A549 (cell line): ENCODE measurements around the gene DEPDC5.

ENCODE experiments used
- BHLHE40 ChIP-seq: IDR thresholded peaks from 2 replicates; pipeline ENCODE4 v1.6.1; 2012; ENCODE audit warnings: low read depth, low read length, inconsistent platforms
- EP300 ChIP-seq, 2 experiments: fragments of >200 bp; sonication (Bioruptor Twin); formaldehyde crosslinking; IDR thresholded peaks; 2 replicates in 1 of 2; 3 replicates in 1 of 2; pipeline ENCODE4 v1.6.1; 2016 to 2017
- HDAC2 ChIP-seq: fragments of 200-600 bp; sonication (generic); IDR thresholded peaks from 2 replicates; pipeline ENCODE4 v1.6.1; 2016
- MAFK ChIP-seq: fragments of 450-650 bp; IDR thresholded peaks from 2 replicates; pipeline ENCODE4 v1.6.1; 2014; ENCODE audit not compliant: partially characterized antibody
- RAD21 ChIP-seq, 2 experiments: fragments of >200 bp in 1 of 2; sonication (Bioruptor Twin) in 1 of 2; formaldehyde crosslinking in 1 of 2; IDR thresholded peaks in 1 of 2; conservative IDR thresholded peaks in 1 of 2; 2 replicates in 1 of 2; 3 replicates in 1 of 2; pipeline ENCODE4 v1.6.1; 2012 to 2018; ENCODE audit warnings: inconsistent platforms in 1 of 2
- RFX5 ChIP-seq: fragments of 450-650 bp; IDR thresholded peaks from 2 replicates; pipeline ENCODE4 v1.7.1; 2014; ENCODE audit warnings: antibody characterized with exemption, mild to moderate bottlenecking, moderate library complexity
- RNF2 ChIP-seq: fragments of 200-600 bp; sonication (generic); IDR thresholded peaks from 2 replicates; pipeline ENCODE4 v1.6.1; 2016; ENCODE audit warnings: low read depth, mild to moderate bottlenecking, antibody characterized with exemption, moderate library complexity, borderline replicate concordance
- SMC3 ChIP-seq: fragments of >200 bp; sonication (Bioruptor Twin); formaldehyde crosslinking; IDR thresholded peaks from 3 replicates; pipeline ENCODE4 v1.6.1; 2018; ENCODE audit warnings: inconsistent platforms
- TF ChIP-seq, protein P1 (sequence below): fragments of >200 bp; sonication (Bioruptor Twin); formaldehyde crosslinking; IDR thresholded peaks from 3 replicates; pipeline ENCODE4 v1.5.1; 2016
- TF ChIP-seq, protein P2 (sequence below): fragments of 200-600 bp; sonication (generic); IDR thresholded peaks from 2 replicates; pipeline ENCODE4 v1.6.1; 2016; ENCODE audit warnings: antibody characterized with exemption, mild to moderate bottlenecking, moderate library complexity
- TF ChIP-seq, protein P3 (sequence below): fragments of 450-650 bp; IDR thresholded peaks from 2 replicates; pipeline ENCODE4 v1.6.1; 2014; ENCODE audit warnings: antibody characterized with exemption

DNA sequence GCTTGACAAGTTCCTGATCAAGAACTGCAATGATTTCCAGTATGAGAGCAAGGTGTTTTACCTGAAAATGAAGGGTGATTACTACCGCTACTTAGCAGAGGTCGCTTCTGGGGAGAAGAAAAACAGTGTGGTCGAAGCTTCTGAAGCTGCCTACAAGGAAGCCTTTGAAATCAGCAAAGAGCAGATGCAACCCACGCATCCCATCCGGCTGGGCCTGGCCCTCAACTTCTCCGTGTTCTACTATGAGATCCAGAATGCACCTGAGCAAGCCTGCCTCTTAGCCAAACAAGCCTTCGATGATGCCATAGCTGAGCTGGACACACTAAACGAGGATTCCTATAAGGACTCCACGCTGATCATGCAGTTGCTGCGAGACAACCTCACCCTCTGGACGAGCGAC, 202.5 kb downstream of the DEPDC5 start:
- TF ChIP-seq, protein P1, sequence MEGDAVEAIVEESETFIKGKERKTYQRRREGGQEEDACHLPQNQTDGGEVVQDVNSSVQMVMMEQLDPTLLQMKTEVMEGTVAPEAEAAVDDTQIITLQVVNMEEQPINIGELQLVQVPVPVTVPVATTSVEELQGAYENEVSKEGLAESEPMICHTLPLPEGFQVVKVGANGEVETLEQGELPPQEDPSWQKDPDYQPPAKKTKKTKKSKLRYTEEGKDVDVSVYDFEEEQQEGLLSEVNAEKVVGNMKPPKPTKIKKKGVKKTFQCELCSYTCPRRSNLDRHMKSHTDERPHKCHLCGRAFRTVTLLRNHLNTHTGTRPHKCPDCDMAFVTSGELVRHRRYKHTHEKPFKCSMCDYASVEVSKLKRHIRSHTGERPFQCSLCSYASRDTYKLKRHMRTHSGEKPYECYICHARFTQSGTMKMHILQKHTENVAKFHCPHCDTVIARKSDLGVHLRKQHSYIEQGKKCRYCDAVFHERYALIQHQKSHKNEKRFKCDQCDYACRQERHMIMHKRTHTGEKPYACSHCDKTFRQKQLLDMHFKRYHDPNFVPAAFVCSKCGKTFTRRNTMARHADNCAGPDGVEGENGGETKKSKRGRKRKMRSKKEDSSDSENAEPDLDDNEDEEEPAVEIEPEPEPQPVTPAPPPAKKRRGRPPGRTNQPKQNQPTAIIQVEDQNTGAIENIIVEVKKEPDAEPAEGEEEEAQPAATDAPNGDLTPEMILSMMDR = no peak
- TF ChIP-seq MAFK (no peak), SMC3 (no peak), EP300 (IDR thresholded peaks at IDR 0.05) (no peak), RAD21 (conservative IDR thresholded peaks at IDR 0.05 in 1 of 2, IDR thresholded peaks at IDR 0.05 in 1 of 2) (no peak), RNF2 (no peak), BHLHE40 (no peak), HDAC2 (no peak), RFX5 (no peak)
- TF ChIP-seq, protein P2, sequence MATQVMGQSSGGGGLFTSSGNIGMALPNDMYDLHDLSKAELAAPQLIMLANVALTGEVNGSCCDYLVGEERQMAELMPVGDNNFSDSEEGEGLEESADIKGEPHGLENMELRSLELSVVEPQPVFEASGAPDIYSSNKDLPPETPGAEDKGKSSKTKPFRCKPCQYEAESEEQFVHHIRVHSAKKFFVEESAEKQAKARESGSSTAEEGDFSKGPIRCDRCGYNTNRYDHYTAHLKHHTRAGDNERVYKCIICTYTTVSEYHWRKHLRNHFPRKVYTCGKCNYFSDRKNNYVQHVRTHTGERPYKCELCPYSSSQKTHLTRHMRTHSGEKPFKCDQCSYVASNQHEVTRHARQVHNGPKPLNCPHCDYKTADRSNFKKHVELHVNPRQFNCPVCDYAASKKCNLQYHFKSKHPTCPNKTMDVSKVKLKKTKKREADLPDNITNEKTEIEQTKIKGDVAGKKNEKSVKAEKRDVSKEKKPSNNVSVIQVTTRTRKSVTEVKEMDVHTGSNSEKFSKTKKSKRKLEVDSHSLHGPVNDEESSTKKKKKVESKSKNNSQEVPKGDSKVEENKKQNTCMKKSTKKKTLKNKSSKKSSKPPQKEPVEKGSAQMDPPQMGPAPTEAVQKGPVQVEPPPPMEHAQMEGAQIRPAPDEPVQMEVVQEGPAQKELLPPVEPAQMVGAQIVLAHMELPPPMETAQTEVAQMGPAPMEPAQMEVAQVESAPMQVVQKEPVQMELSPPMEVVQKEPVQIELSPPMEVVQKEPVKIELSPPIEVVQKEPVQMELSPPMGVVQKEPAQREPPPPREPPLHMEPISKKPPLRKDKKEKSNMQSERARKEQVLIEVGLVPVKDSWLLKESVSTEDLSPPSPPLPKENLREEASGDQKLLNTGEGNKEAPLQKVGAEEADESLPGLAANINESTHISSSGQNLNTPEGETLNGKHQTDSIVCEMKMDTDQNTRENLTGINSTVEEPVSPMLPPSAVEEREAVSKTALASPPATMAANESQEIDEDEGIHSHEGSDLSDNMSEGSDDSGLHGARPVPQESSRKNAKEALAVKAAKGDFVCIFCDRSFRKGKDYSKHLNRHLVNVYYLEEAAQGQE = no peak
- TF ChIP-seq, protein P3, sequence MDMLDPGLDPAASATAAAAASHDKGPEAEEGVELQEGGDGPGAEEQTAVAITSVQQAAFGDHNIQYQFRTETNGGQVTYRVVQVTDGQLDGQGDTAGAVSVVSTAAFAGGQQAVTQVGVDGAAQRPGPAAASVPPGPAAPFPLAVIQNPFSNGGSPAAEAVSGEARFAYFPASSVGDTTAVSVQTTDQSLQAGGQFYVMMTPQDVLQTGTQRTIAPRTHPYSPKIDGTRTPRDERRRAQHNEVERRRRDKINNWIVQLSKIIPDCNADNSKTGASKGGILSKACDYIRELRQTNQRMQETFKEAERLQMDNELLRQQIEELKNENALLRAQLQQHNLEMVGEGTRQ = no peak
